ENCODE measurements around the gene TSTD2. TPM values are rescaled to one million over a fixed set of nuclear protein-coding genes. Genes with fewer than 3 reads are reported as not detected.
A peak's percentile ranks its signal among the peaks of the same experiment; 100 is the strongest.

Gene TSTD2
- total RNA-seq, 1 donor from 2014 or later = 18.6 TPM

DNA sequence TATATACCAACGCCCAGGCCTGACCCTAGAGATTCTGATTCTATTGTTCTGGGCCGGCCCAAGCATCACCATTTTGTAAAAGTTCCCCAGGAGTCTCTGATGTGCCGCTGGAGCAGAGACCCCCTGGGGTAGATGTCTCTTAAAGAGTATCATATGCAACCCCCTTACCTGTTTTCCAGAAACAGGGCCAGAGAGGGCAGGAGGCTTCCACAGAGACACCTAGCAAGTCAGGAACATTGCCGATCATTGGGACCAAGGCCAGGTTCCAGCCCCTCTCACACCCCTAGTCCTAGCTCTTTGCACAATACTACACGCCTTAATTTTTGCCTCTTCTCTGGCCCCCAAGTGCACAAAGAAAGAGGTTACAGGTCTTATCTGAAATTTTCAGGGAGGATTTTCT lies 67.9 kb downstream of the TSTD2 start:
- Histone ChIP-seq H3K4me3 (no peak overlapping the region), H3K27ac (no peak overlapping the region), H3K36me3 (peaks cover 8% of the 10 kb centered on the region), H3K27me3 (ENCODE audit: low read depth) (no peaks in the 10 kb centered on the region), H3K4me1 (peaks cover 14% of the 10 kb centered on the region), H3K9me3 (no peaks in the 10 kb centered on the region)
- TF ChIP-seq, protein P1, sequence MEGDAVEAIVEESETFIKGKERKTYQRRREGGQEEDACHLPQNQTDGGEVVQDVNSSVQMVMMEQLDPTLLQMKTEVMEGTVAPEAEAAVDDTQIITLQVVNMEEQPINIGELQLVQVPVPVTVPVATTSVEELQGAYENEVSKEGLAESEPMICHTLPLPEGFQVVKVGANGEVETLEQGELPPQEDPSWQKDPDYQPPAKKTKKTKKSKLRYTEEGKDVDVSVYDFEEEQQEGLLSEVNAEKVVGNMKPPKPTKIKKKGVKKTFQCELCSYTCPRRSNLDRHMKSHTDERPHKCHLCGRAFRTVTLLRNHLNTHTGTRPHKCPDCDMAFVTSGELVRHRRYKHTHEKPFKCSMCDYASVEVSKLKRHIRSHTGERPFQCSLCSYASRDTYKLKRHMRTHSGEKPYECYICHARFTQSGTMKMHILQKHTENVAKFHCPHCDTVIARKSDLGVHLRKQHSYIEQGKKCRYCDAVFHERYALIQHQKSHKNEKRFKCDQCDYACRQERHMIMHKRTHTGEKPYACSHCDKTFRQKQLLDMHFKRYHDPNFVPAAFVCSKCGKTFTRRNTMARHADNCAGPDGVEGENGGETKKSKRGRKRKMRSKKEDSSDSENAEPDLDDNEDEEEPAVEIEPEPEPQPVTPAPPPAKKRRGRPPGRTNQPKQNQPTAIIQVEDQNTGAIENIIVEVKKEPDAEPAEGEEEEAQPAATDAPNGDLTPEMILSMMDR (IDR thresholded peaks at IDR 0.05) = no peak
- intact Hi-C loops (cut with DNase I) = no loop called here
- DNase-seq (no peak), ATAC-seq (no peak)

DNA sequence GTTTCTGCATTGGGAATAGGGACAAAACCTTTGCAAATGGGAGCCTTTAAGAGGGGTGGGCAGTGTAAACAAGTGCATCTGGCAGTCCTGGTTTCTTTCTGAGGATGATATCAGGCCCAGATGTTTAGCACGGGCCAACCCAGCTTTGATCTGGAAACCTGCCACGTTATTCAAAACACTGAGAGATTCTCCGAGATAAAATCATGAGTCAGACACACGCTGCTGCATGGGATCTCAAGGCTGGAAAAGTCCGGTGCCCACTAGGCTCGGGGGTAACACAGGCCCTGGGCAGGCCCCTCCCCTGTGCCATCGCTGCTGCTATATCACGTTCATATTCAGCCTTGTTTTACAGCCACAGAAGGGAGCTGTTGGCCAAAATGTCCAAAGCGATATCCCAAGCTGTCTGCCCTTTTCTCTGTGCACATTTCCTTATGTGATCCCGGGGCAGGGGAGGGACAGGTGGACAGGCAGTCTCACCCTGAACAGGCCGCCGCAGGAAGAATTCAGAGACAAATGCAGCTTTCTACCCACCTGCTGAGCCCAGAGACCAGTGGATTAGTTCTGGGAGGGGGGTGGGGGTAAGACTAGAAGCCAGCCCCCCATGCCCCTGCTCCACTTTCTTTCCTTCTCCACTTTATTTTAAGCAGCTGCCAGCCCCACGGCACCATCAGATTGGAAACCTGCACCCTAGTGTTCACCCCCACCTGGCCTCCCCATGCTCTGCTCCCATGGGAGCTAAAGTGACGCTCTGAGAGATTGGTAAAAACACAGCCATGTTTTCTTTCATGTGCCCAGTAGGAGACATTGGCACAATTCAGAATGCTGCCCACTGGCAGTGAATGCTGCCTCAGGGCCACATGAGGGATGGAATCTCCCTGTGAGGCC lies 68.6 kb downstream of the TSTD2 start:
- DNase-seq (no peak), ATAC-seq (peak in 1 of 2 donors; percentile 41)
- TF ChIP-seq, protein P1 (IDR thresholded peaks at IDR 0.05) = no peak
- H3K27ac ChIP-seq = no peak overlapping the region
- H3K36me3 ChIP-seq = peaks cover 8% of the 10 kb centered on the region
- peaks cover 14% of the 10 kb centered on the region for H3K4me1 ChIP-seq
- intact Hi-C loops (cut with DNase I) = no loop called here
- H3K9me3 ChIP-seq = no peaks in the 10 kb centered on the region
- H3K4me3 ChIP-seq = no peak overlapping the region
- no peaks in the 10 kb centered on the region for H3K27me3 ChIP-seq (ENCODE audit: low read depth)

DNA sequence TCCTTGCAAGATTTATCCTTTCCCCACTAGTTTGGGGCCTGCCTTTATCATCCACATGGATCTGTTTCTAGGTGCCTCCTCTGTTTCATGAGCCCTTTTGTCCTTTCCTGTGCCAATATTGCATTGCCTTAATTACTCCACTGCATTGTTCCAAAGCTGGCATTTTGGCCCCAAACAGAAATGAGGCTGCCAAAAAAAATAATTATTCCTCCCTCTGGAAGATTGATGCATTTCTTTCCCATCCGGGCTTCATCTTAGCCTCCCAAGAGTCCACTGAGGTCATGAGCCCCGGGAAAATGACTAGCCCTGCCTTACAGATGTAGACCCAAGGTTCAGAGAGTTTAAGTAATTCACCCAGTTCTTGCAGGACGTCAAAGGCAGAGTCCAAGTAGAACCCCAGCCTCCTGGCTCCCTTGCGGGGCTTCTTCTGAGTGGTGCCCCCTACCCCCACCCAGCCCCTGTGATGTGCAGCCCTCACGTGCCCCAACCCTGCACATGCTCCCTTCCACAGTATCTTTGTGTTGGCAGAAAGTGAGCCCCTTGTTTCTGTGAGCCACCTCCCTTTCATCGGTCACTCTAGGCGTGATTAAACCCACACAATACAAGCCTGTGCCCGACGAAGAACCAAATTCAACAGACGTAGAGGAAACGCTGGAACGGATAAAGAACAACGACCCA lies 69.6 kb downstream of the TSTD2 start:
- DNase-seq = no peak
- H3K27me3 ChIP-seq (ENCODE audit: low read depth) = no peaks in the 10 kb centered on the region
- no peaks in the 10 kb centered on the region for H3K36me3 ChIP-seq
- intact Hi-C loops (cut with DNase I) = no loop called here
- no peak overlapping the region for H3K27ac ChIP-seq
- ATAC-seq = no peak
- TF ChIP-seq, protein P1 (IDR thresholded peaks at IDR 0.05) = no peak
- no peak overlapping the region for H3K4me3 ChIP-seq
- peaks cover 22% of the 10 kb centered on the region for H3K4me1 ChIP-seq
- no peaks in the 10 kb centered on the region for H3K9me3 ChIP-seq

DNA sequence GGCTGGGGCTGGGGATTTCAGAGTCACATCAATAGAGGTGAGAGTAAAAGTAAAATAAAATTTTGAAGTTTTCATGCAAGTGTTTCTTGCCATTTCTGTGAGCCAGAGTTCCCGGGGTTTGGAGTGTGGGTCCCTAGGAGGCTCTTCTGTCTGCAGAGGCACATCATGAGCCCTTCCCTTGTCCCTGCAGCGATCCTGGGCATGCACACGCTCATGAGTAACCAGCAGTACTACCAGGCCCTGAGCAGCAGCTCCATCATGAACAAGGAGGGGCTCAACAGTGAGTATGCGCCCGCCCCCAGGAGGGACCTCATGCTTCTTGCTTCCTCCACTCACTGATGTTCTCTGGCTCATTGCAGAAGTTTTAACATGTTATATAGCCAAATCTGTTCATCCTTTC lies 70.6 kb downstream of the TSTD2 start:
- no peaks in the 10 kb centered on the region for H3K27me3 ChIP-seq (ENCODE audit: low read depth)
- no peak for DNase-seq
- no peaks in the 10 kb centered on the region for H3K36me3 ChIP-seq
- no peak overlapping the region for H3K27ac ChIP-seq
- TF ChIP-seq, protein P1 (IDR thresholded peaks at IDR 0.05) = no peak
- no peak for ATAC-seq
- intact Hi-C loops (cut with DNase I) = no loop called here
- H3K4me1 ChIP-seq = peaks cover 33% of the 10 kb centered on the region
- H3K4me3 ChIP-seq = no peak overlapping the region
- no peaks in the 10 kb centered on the region for H3K9me3 ChIP-seq

DNA sequence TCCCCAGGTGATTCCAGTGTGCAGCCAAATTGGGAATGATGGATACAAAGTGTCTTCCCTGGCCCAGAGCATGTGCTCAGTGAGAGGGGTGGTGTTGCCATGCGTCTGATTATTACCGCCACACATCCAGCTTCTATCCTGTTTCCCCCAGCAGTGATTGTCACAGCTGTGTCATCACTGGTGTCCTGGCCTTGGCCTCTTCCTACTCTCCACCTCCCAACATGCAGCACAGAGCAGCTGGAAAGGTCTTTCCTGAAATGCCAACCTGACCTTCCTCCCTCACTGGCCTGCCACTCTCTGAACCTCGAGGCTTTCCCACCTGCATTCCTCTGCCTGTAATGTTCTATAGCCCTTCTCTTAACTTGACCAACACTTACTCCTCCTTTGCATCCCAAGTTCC lies 71.7 kb downstream of the TSTD2 start:
- DNase-seq = no peak

More for the DNA sequence above, 71.7 kb downstream of the TSTD2 start:
- H3K4me1 ChIP-seq = peaks cover 43% of the 10 kb centered on the region
- H3K36me3 ChIP-seq = no peaks in the 10 kb centered on the region
- H3K27ac ChIP-seq = no peak overlapping the region
- no peak overlapping the region for H3K4me3 ChIP-seq
- no peaks in the 10 kb centered on the region for H3K9me3 ChIP-seq
- H3K27me3 ChIP-seq (ENCODE audit: low read depth) = no peaks in the 10 kb centered on the region
- TF ChIP-seq, protein P1 (IDR thresholded peaks at IDR 0.05) = no peak
- ATAC-seq = no peak
- intact Hi-C loops (cut with DNase I) = no loop called here
